ENCODE data around the gene USP53. TPM values are rescaled to one million over a fixed set of nuclear protein-coding genes. Genes with fewer than 3 reads are reported as not detected.

Gene USP53
- total RNA-seq, result 29.7 TPM

GRCh38 chr4:119212234-119212963, at the start of gene USP53:
USP53 (plus strand) TSS chr4:119212713; CDS start chr4:119239760, 27,047 bp downstream.

GRCh38 chr4:119321921-119322687, 109.6 kb downstream of the USP53 start, which contains the start of gene FABP2:
FABP2 (minus strand) TSS chr4:119322138; CDS start chr4:119322102, 36 bp downstream.

Other genes starting within 250 kb of the USP53 start
- 10.6 TPM for gene MYOZ2, start 76.9 kb upstream of the USP53 start, total RNA-seq
- gene FABP2, start 109.4 kb downstream of the USP53 start, total RNA-seq, result not detected